ENCODE measurements around the gene LPAR3. TPM values are rescaled to one million over a fixed set of nuclear protein-coding genes. Genes with fewer than 3 reads are reported as not detected.
"Not testable (repeated sequence)": the region's sequence is repeated elsewhere in the genome, so short reads cannot be mapped to it uniquely, and the experiment has no call there.

Gene LPAR3
- total and polyA plus RNA-seq, 2 of the 4 experiments (the other 2 are of a cell fraction) = 0.09 to 0.18 TPM

- H3K4me1 ChIP-seq (ENCODE audit: control insufficient read depth, insufficient read depth, low read length); H2AK5ac ChIP-seq (ENCODE audit: low read depth, low read length); H3K9ac ChIP-seq (ENCODE audit: low read depth, low read length); H3K79me1 ChIP-seq (ENCODE audit: low read depth in 1 of 2, low read length in 2 of 2); H3K27me3 ChIP-seq (ENCODE audit: control insufficient read depth, insufficient read depth, low read length); CTCF ChIA-PET; H2BK20ac ChIP-seq (ENCODE audit: low read depth, low read length); H2BK120ac ChIP-seq (ENCODE audit: low read depth, low read length); intact Hi-C loops (cut with micrococcal nuclease); H3K18ac ChIP-seq (ENCODE audit: low read depth, low read length); dilution Hi-C loops (cut with HindIII; ENCODE audit: low sequenced_read_pairs, unreplicated experiment); H3K9me1 ChIP-seq (ENCODE audit: insufficient read depth, low read length); H2BK15ac ChIP-seq (ENCODE audit: low read depth, low read length); DNase-seq; H3K27ac ChIP-seq (ENCODE audit: insufficient read depth, low read length); H4K20me1 ChIP-seq (ENCODE audit: insufficient read depth, low read length); in situ Hi-C loops (cut with MboI; ENCODE audit: low sequenced_read_pairs); H2AFZ ChIP-seq (replicated peaks; ENCODE audit: low read length, poor library complexity); H2AK9ac ChIP-seq (replicated peaks; ENCODE audit: low read depth, low read length, poor library complexity); H3K23ac ChIP-seq (ENCODE audit: low read depth, low read length); H3K4ac ChIP-seq (ENCODE audit: low read depth, low read length); H4K8ac ChIP-seq (ENCODE audit: low read depth in 2 of 2, low read length in 2 of 2); H3K36me3 ChIP-seq (ENCODE audit: control insufficient read depth, insufficient read depth, low read length); H3K9me3 ChIP-seq (ENCODE audit: control insufficient read depth, insufficient read depth, low read length); ATAC-seq (ENCODE audit: low read depth); H3K4me3 ChIP-seq (ENCODE audit: insufficient read depth, low read depth, low read length); H3K14ac ChIP-seq (replicated peaks; ENCODE audit: low read depth, low read length); BruUV-seq (replicated peaks); H4K91ac ChIP-seq (ENCODE audit: insufficient read depth, low read depth, low read length); H4K5ac ChIP-seq (ENCODE audit: low read depth, low read length); H3K4me2 ChIP-seq (ENCODE audit: low read depth, low read length); H2BK5ac ChIP-seq (ENCODE audit: low read depth, low read length, poor library complexity, severe bottlenecking); H3K56ac ChIP-seq (ENCODE audit: extremely low read depth, insufficient read depth, low read length): not testable (repeated sequence)
- WGBS, 2 experiments (ENCODE audit: extremely low coverage in 2 of 2, insufficient read length in 1 of 2) = no CpG with 5 or more reads among the region's 4 CpGs
- POLR2A ChIA-PET (ENCODE audit: unreplicated experiment) = interaction anchor here (0.6 kb wide), 1 partner anchor 13 kb away, joined by 6 read pairs; no protein-coding TSS in a partner anchor
Observed at GRCh38 chr1:84908746-84909464, 15.9 kb upstream of the LPAR3 start.

All from IMR-90 (cell line).